ENCODE results near the gene TEX261.

Gene TEX261

DNA sequence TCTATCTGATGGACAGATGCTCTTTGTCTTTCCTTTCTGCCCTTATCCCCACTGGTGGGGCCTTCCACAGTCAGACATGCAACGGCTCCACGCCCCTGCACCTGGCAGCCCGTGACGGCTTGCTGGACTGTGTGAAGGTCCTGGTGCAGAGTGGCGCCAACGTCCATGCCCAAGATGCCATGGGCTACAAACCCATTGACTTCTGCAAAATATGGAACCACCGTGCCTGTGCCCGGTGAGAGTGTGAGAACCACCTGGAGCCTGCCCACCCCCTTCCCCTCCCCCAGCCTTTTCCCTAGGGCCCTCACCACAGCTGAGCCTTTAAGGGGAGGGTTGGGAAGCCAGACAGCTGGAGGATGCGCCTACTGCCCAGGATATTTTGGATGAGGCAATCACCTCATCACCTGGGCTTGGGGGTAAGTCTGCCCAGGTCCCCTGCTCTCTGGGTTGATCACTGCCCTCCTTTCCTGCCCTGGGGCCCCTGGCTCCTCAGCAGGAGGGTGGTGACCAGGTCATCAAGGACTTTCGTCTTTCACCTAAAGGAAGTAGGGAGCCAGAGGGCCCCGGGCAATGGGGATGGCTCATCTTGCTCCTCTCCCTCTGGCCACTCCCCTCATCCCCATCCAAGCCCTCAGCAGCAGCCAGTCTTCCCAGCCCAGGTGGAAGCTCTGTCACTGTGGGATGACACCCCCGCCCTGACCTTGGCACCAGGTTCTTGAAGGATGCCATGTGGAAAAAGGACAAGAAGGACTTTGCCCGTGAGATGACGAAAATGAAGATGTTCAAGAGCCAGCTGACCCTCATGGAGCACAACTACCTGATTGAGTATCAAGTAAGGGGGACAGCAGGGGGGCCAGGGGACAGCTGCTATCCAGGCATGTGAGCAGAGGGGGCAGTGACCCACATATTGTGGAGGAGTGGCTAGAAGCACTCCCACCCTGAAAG lies 12.5 kb downstream of the TEX261 start:
- Histone ChIP-seq H3K4me3 (ENCODE audit: insufficient read depth, low read length, poor library complexity, severe bottlenecking) (no peak overlapping the region), H3K4me2 (ENCODE audit: low read depth, low read length, poor library complexity, severe bottlenecking) (no peak overlapping the region), H3F3A (ENCODE audit: insufficient read depth) (no peaks in the 10 kb centered on the region), H3K79me2 (ENCODE audit: insufficient read depth, low read length) (no peaks in the 10 kb centered on the region), H3K36me3 (ENCODE audit: low read length) (no peaks in the 10 kb centered on the region), H4K20me1 (ENCODE audit: low read depth, low read length) (no peaks in the 10 kb centered on the region), H3K27ac (ENCODE audit: low read depth, low read length) (no peak overlapping the region), H3K9me2 (replicated peaks; ENCODE audit: insufficient read depth, low read length) (no peaks in the 10 kb centered on the region), H3K9ac (ENCODE audit: low read length) (no peak overlapping the region), H3K27me3 (ENCODE audit: low read length) (no peaks in the 10 kb centered on the region), H2AFZ (ENCODE audit: low read depth, low read length, severe bottlenecking) (no peak overlapping the region), H3K9me3 (ENCODE audit: insufficient read depth, low read length) (no peaks in the 10 kb centered on the region)
- TF ChIP-seq EZH2phosphoT487 (conservative IDR thresholded peaks at IDR 0.05; ENCODE audit: low read length): no peak

DNA sequence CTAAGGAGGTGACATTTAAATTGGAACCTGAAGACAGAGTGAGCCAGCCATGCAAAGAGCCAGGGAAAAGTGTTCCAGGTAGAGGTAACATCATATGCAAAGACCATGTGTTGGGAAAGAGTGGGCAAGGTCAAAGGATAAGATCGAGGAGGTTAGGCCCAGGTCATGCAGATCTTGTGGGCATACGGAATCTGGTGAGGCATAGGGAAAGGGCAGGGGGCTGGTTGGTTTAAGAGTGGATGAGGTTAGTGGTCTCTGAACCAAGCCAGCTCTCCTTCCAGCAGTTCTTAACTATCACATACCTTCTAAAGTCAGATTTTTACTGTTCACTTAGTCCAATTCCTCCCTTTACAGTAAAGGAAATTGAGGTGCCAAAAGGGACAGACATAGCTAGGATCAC lies 13.3 kb downstream of the TEX261 start:
- H3K9me3 ChIP-seq (ENCODE audit: insufficient read depth, low read length): no peaks in the 10 kb centered on the region
- no peak overlapping the region for H3K27ac ChIP-seq (ENCODE audit: low read depth, low read length)
- no peaks in the 10 kb centered on the region for H3K36me3 ChIP-seq (ENCODE audit: low read length)
- H3K4me2 ChIP-seq (ENCODE audit: low read depth, low read length, poor library complexity, severe bottlenecking): no peak overlapping the region
- no peaks in the 10 kb centered on the region for H3F3A ChIP-seq (ENCODE audit: insufficient read depth)
- H3K9me2 ChIP-seq (replicated peaks; ENCODE audit: insufficient read depth, low read length): no peaks in the 10 kb centered on the region
- no peak overlapping the region for H2AFZ ChIP-seq (ENCODE audit: low read depth, low read length, severe bottlenecking)
- H3K4me3 ChIP-seq (ENCODE audit: insufficient read depth, low read length, poor library complexity, severe bottlenecking): no peak overlapping the region
- no peaks in the 10 kb centered on the region for H3K27me3 ChIP-seq (ENCODE audit: low read length)
- no peaks in the 10 kb centered on the region for H3K79me2 ChIP-seq (ENCODE audit: insufficient read depth, low read length)
- H4K20me1 ChIP-seq (ENCODE audit: low read depth, low read length): no peaks in the 10 kb centered on the region
- TF ChIP-seq EZH2phosphoT487 (conservative IDR thresholded peaks at IDR 0.05; ENCODE audit: low read length): no peak
- TF ChIP-seq, protein P1, sequence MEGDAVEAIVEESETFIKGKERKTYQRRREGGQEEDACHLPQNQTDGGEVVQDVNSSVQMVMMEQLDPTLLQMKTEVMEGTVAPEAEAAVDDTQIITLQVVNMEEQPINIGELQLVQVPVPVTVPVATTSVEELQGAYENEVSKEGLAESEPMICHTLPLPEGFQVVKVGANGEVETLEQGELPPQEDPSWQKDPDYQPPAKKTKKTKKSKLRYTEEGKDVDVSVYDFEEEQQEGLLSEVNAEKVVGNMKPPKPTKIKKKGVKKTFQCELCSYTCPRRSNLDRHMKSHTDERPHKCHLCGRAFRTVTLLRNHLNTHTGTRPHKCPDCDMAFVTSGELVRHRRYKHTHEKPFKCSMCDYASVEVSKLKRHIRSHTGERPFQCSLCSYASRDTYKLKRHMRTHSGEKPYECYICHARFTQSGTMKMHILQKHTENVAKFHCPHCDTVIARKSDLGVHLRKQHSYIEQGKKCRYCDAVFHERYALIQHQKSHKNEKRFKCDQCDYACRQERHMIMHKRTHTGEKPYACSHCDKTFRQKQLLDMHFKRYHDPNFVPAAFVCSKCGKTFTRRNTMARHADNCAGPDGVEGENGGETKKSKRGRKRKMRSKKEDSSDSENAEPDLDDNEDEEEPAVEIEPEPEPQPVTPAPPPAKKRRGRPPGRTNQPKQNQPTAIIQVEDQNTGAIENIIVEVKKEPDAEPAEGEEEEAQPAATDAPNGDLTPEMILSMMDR (IDR thresholded peaks at IDR 0.05; ENCODE audit: insufficient read depth, low read length, poor library complexity, severe bottlenecking): no peak
- H3K9ac ChIP-seq (ENCODE audit: low read length): no peak overlapping the region

DNA sequence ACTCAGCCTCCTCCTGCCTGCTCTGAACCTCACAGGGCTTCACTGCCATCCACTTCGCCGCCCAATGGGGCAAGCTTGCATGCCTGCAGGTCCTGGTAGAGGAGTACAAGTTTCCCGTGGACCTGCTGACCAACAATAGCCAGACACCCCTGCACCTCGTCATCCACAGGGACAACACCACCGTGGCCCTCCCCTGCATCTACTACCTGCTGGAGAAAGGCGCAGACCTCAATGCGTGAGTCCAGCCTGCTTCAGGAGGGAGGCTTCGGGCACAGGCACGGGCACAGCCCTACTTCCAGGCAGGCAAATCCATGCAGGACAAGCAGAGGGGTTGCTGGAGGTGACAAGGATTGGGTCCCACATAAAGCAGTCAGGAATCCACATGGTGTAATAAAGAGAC lies 15.0 kb downstream of the TEX261 start:
- H3K9me2 ChIP-seq (replicated peaks; ENCODE audit: insufficient read depth, low read length): no peaks in the 10 kb centered on the region
- no peaks in the 10 kb centered on the region for H4K20me1 ChIP-seq (ENCODE audit: low read depth, low read length)
- no peak overlapping the region for H3K27ac ChIP-seq (ENCODE audit: low read depth, low read length)
- H2AFZ ChIP-seq (ENCODE audit: low read depth, low read length, severe bottlenecking): no peak overlapping the region
- H3K4me3 ChIP-seq (ENCODE audit: insufficient read depth, low read length, poor library complexity, severe bottlenecking): no peak overlapping the region
- no peaks in the 10 kb centered on the region for H3F3A ChIP-seq (ENCODE audit: insufficient read depth)
- no peak overlapping the region for H3K9ac ChIP-seq (ENCODE audit: low read length)
- H3K4me2 ChIP-seq (ENCODE audit: low read depth, low read length, poor library complexity, severe bottlenecking): no peak overlapping the region
- no peaks in the 10 kb centered on the region for H3K36me3 ChIP-seq (ENCODE audit: low read length)
- TF ChIP-seq, protein P1 (IDR thresholded peaks at IDR 0.05; ENCODE audit: insufficient read depth, low read length, poor library complexity, severe bottlenecking): no peak
- TF ChIP-seq EZH2phosphoT487 (conservative IDR thresholded peaks at IDR 0.05; ENCODE audit: low read length): no peak
- H3K79me2 ChIP-seq (ENCODE audit: insufficient read depth, low read length): no peaks in the 10 kb centered on the region
- H3K27me3 ChIP-seq (ENCODE audit: low read length): no peaks in the 10 kb centered on the region
- H3K9me3 ChIP-seq (ENCODE audit: insufficient read depth, low read length): no peaks in the 10 kb centered on the region

DNA sequence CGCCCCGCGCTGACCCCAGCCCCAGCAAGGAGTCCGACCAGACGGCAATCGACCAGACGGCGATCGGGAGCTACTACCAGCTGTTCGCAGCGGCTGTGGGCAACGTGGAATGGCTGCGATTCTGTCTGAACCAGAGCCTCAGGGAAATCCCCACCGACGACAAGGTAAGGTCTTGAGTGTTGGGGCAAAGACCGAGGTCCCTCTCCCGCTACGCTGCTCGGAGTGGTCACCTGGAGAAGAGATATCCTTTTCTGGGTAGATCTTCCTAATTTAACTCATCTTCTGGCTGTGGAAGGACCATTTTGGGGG lies 15.5 kb downstream of the TEX261 start:
- H3K27me3 ChIP-seq (ENCODE audit: low read length): no peaks in the 10 kb centered on the region
- H3K4me3 ChIP-seq (ENCODE audit: insufficient read depth, low read length, poor library complexity, severe bottlenecking): no peak overlapping the region
- no peaks in the 10 kb centered on the region for H3K9me3 ChIP-seq (ENCODE audit: insufficient read depth, low read length)
- no peak overlapping the region for H3K27ac ChIP-seq (ENCODE audit: low read depth, low read length)
- H3K36me3 ChIP-seq (ENCODE audit: low read length): no peaks in the 10 kb centered on the region
- H3K79me2 ChIP-seq (ENCODE audit: insufficient read depth, low read length): no peaks in the 10 kb centered on the region
- TF ChIP-seq, protein P1 (IDR thresholded peaks at IDR 0.05; ENCODE audit: insufficient read depth, low read length, poor library complexity, severe bottlenecking): no peak
- no peak for TF ChIP-seq EZH2phosphoT487 (conservative IDR thresholded peaks at IDR 0.05; ENCODE audit: low read length)
- H3K9ac ChIP-seq (ENCODE audit: low read length): no peak overlapping the region
- no peak overlapping the region for H3K4me2 ChIP-seq (ENCODE audit: low read depth, low read length, poor library complexity, severe bottlenecking)
- no peaks in the 10 kb centered on the region for H3K9me2 ChIP-seq (replicated peaks; ENCODE audit: insufficient read depth, low read length)
- no peaks in the 10 kb centered on the region for H4K20me1 ChIP-seq (ENCODE audit: low read depth, low read length)
- no peak overlapping the region for H2AFZ ChIP-seq (ENCODE audit: low read depth, low read length, severe bottlenecking)
- H3F3A ChIP-seq (ENCODE audit: insufficient read depth): no peaks in the 10 kb centered on the region
